Colonic mucosa (tissue), 4 donors: Measurements from ENCODE around the gene RAX2. TPM values are rescaled to one million over a fixed set of nuclear protein-coding genes. Genes with fewer than 3 reads are reported as not detected.
A peak's percentile ranks its signal among the peaks of the same experiment; 100 is the strongest.

Experiments used
- DNase-seq: peaks from one replicate; pipeline ENCODE4 v3.0.0-alpha.2; 2020
- H3K27ac ChIP-seq: fragments of 200-600 bp; one replicate; pipeline ENCODE4 v1.8.0; 2021
- H3K27me3 ChIP-seq: fragments of 200-600 bp; one replicate; pipeline ENCODE4 v1.8.0; 2021
- H3K36me3 ChIP-seq: fragments of 200-600 bp; one replicate; pipeline ENCODE4 v1.8.0; 2021
- H3K4me1 ChIP-seq: fragments of 200-600 bp; one replicate; pipeline ENCODE4 v1.8.0; 2021; ENCODE audit warnings: mild to moderate bottlenecking
- H3K4me3 ChIP-seq: fragments of 200-600 bp; one replicate; pipeline ENCODE4 v1.8.0; 2021
- H3K9ac ChIP-seq, 2 donors: one replicate each; pipeline ENCODE4 v1.7.0; 2013; ENCODE audit warnings: control low read depth in 2 of 2, low read depth in 2 of 2, low read length in 2 of 2
- H3K9me3 ChIP-seq: fragments of 200-600 bp; one replicate; pipeline ENCODE4 v1.8.0; 2021
- intact Hi-C: fragments of 100-400 bp; cut with DNase I; formaldehyde crosslinking; loops from one replicate; pipeline ENCODE4 v1.14.1; 2022
- total RNA-seq, 2 donors: library from RNA; stranded (reverse); fragmentation: NEBNext Ultra II Directional in 1 of 2; extraction: Animal tissue kit (Norgen Biotek cat#: 25700) in 1 of 2; gene quantifications; one replicate each; pipeline ENCODE4 v1.2.1, GENCODE V29; 2021
- TF ChIP-seq, protein P1 (sequence below): fragments of 200-600 bp; IDR thresholded peaks from one replicate; pipeline ENCODE4 v1.8.0; 2022; ENCODE audit warnings: antibody characterized with exemption, mild to moderate bottlenecking
- donor health status: healthy.
- donor health status: DM: no; HTN: no; CAD: no.
- donor health status: DM: no; HTN: no; CAD: no.

RAX2 gene
- total RNA-seq, 2 donors from 2014 or later, result not detected

DNA sequence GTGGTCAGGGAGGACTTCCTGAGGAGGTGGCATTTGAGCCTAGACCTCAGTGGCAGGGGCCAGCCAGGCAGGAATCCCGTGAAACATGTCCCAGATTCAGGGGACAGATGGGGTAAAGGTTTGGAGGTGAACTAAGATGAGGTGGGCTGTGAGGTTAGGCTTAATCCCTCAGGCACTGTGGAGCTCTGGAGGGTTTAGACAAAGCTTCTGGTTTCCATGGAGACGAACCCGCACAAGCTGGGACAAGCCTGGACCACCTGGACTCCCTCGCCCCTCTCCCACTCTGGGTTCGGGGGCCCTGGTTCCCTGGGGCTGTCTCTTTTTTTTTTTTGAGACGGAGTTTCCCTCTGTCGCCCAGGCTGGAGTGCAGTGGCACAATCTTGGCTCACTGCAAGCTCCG, 48.1 kb downstream of the RAX2 start:
- TF ChIP-seq, protein P1, sequence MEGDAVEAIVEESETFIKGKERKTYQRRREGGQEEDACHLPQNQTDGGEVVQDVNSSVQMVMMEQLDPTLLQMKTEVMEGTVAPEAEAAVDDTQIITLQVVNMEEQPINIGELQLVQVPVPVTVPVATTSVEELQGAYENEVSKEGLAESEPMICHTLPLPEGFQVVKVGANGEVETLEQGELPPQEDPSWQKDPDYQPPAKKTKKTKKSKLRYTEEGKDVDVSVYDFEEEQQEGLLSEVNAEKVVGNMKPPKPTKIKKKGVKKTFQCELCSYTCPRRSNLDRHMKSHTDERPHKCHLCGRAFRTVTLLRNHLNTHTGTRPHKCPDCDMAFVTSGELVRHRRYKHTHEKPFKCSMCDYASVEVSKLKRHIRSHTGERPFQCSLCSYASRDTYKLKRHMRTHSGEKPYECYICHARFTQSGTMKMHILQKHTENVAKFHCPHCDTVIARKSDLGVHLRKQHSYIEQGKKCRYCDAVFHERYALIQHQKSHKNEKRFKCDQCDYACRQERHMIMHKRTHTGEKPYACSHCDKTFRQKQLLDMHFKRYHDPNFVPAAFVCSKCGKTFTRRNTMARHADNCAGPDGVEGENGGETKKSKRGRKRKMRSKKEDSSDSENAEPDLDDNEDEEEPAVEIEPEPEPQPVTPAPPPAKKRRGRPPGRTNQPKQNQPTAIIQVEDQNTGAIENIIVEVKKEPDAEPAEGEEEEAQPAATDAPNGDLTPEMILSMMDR, result no peak
- Histone ChIP-seq H3K27ac (no peak overlapping the region), H3K9me3 (no peaks in the 10 kb centered on the region), H3K4me1 (peaks cover 19% of the 10 kb centered on the region), H3K4me3 (no peak overlapping the region), H3K27me3 (no peaks in the 10 kb centered on the region), H3K36me3 (no peaks in the 10 kb centered on the region), H3K9ac (peak overlapping the region in 1 of 2 donors; percentile 34)
- intact Hi-C loops, result no loop called here
- no peak for DNase-seq

DNA sequence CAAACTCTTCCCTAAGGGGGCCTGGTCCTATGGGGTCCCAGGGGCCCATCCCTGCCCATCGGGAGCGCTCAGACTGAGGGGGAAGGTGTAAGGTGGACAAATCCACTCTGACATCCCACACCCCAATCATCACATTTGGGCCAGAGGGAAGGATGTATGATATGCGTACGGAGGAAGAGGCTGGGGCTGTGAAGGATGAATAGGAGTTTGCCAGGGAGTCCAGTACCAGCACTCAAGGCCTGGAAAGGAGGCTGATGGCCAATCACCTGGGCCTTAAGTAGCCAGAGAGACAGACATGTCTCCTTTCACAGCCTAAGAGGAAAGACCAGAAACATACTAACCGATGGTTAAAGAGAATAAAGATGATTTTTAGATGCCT, 48.9 kb downstream of the RAX2 start:
- Histone ChIP-seq H3K27me3 (no peaks in the 10 kb centered on the region), H3K4me1 (peaks cover 21% of the 10 kb centered on the region), H3K9me3 (no peaks in the 10 kb centered on the region), H3K9ac (peak overlapping the region in 1 of 2 donors; percentile 49), H3K27ac (peak overlapping the region; percentile 75), H3K36me3 (no peaks in the 10 kb centered on the region), H3K4me3 (peak overlapping the region; percentile 45)
- TF ChIP-seq, protein P1, result no peak
- intact Hi-C loops, result no loop called here
- no peak for DNase-seq

DNA sequence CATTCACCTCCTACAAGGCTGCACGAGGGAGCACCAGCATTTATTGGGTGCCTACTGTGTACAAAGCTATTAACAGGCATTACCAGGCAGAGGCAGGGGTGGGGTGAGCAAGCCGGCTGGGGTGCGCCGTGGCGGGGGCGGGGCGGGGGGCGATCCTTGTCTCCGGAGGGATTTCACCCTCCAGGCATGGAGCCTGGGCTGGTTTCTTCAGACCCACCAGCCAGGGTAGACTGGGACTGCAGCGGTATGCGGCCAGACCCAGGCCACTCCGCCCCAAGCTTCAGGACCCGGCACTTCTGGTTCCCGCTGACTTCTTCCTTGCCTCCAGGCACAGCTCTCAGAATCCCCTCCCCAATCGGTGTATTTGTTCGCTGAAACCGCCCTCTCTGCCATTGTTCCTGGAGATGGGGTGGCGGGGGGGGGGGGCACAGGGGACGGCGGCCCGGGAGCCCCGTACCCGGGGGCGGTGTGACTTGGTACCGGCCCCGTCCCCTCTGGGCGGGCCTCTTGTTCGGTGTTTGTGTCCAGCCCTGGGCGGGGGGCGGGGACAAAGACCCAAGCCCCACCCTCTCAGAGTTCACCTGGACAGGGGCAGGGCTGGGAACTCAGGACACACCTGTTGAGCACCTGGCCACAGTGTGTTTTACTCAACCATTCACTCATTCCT, 49.5 kb downstream of the RAX2 start:
- H3K27me3 ChIP-seq, result no peaks in the 10 kb centered on the region
- H3K9me3 ChIP-seq, result no peaks in the 10 kb centered on the region
- peaks cover 21% of the 10 kb centered on the region for H3K4me1 ChIP-seq
- DNase-seq, result peak; percentile 84
- intact Hi-C loops, result no loop called here
- peak overlapping the region; percentile 52 to 72 for H3K9ac ChIP-seq
- H3K27ac ChIP-seq, result peak overlapping the region; percentile 75
- peak overlapping the region; percentile 45 for H3K4me3 ChIP-seq
- no peaks in the 10 kb centered on the region for H3K36me3 ChIP-seq
- TF ChIP-seq, protein P1, result no peak

DNA sequence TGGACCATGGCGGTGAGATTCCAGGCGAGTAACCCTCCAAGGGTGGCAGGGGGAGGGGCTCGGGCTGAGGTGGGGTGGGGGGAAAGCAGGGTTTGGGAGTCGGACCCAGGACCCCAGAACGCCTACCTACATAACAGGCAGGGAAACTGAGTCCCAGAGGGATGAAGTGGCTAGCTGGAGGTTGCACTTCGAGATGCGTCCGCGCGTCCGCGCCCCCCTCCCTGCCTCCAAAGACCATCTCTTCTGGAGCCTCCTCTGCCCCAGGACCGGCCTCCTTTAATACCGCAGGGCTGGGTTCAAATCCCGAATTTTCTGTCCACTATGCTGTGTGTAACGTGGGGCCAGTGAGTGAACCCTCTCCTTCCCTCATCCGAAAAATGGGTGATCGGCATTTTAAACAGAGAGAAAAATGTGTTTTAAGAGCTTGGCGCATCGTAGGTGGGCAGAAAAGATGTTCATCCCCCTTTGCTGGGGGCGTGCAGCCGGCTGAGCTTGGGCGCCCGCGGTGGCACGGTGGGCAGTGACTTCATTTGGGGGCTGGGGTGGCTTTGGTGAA, 50.1 kb downstream of the RAX2 start:
- DNase-seq, result no peak
- Histone ChIP-seq H3K9me3 (no peaks in the 10 kb centered on the region), H3K9ac (peak overlapping the region; percentile 52 to 72), H3K4me3 (peak overlapping the region; percentile 45), H3K4me1 (peaks cover 21% of the 10 kb centered on the region), H3K36me3 (no peaks in the 10 kb centered on the region), H3K27me3 (no peaks in the 10 kb centered on the region), H3K27ac (peak overlapping the region; percentile 75)
- TF ChIP-seq, protein P1, result no peak
- intact Hi-C loops, result no loop called here

DNA sequence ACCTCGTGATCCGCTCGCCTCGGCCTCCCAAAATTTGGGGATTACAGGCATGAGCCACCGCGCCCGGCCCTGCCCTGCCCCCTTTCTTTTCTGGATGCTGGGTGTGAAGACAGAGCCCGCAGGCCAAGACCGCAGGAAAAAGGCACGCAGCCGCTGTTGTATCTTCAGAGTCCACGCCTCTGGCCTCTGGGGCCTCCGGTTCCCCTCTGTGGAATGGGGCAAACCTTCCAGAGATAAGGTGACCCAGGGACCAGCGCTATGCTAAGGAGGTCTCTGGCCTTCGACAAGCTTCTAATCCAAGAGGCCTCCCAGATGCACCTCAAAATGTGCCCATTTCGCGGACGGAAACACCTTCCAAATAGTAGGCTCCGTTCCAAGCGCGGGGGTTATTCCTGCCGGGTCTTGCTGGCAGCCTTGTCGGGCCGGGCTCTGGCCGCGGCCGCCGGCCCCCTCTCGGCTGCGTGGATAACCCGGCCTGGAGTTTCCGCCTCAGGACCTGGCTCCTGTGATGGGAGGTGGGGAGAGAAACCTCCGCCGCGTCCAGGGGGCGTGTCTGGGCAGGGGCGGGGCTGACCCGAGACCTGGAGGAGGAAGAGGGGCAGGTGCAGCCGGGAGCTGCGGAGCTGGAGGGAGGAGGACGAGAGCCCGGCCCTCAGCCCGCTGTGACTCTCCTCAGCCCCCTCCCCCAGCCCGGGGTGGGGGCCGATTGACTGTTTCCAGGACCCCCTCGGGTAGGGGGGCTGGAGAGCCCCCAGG, 50.7 kb downstream of the RAX2 start:
- H3K27me3 ChIP-seq, result no peaks in the 10 kb centered on the region
- H3K27ac ChIP-seq, result peak overlapping the region; percentile 83
- intact Hi-C loops, result no loop called here
- H3K36me3 ChIP-seq, result no peaks in the 10 kb centered on the region
- TF ChIP-seq, protein P1, result no peak
- H3K4me1 ChIP-seq, result peaks cover 20% of the 10 kb centered on the region
- peak overlapping the region; percentile 45 for H3K4me3 ChIP-seq
- DNase-seq, result peak; percentile 97
- H3K9ac ChIP-seq, result peak overlapping the region; percentile 52 to 72
- H3K9me3 ChIP-seq, result no peaks in the 10 kb centered on the region
